Measurements from ENCODE around the gene GREM1. TPM values are rescaled to one million over a fixed set of nuclear protein-coding genes. Genes with fewer than 3 reads are reported as not detected.

The GREM1 gene
- total and polyA plus RNA-seq, 2 of the 4 experiments (the other 2 are of a cell fraction), result 848 to 852 TPM

- BruUV-seq (replicated peaks), result no TSS peak
- no peak overlapping the region for H3K4me3 ChIP-seq (ENCODE audit: insufficient read depth, low read depth, low read length)
- TF ChIP-seq SMC3 (IDR thresholded peaks at IDR 0.05; ENCODE audit: low read depth, low read length) (no peak), RAD21 (IDR thresholded peaks at IDR 0.05; ENCODE audit: low read length) (no peak), MAZ (IDR thresholded peaks at IDR 0.05; ENCODE audit: borderline replicate concordance, low read depth, low read length) (no peak), POLR2A (IDR thresholded peaks at IDR 0.05; ENCODE audit: low read depth, low read length) (no peak), ELK1 (IDR thresholded peaks at IDR 0.05; ENCODE audit: borderline replicate concordance, low read depth, low read length) (no peak), FOS (IDR thresholded peaks at IDR 0.05; ENCODE audit: low read depth, low read length) (no peak), CTCF (conservative IDR thresholded peaks at IDR 0.05; ENCODE audit: low read depth, low read length) (no peak), CEBPB (IDR thresholded peaks at IDR 0.05; ENCODE audit: low read depth, low read length) (no peak), NFE2L2 (IDR thresholded peaks at IDR 0.05; ENCODE audit: low read depth, low read length) (no peak), MAFK (IDR thresholded peaks at IDR 0.05; ENCODE audit: low read depth, low read length) (no peak), CHD1 (IDR thresholded peaks at IDR 0.05; ENCODE audit: low read depth, low read length) (no peak), MXI1 (IDR thresholded peaks at IDR 0.05; ENCODE audit: borderline replicate concordance, low read depth, low read length) (no peak), RCOR1 (IDR thresholded peaks at IDR 0.05; ENCODE audit: insufficient replicate concordance, low read length) (no peak)
These were observed 46.2 kb upstream of the GREM1 start for GRCh38 chr15:32671339-32672325.

More at GRCh38 chr15:32671339-32672325, 46.2 kb upstream of the GREM1 start:
- H3K4me2 ChIP-seq (ENCODE audit: low read depth, low read length), result no peak overlapping the region
- H2BK15ac ChIP-seq (ENCODE audit: low read depth, low read length), result peak overlapping the region; percentile 68; the same call in 1 of the 3 replicates
- 0 out of 2 replicates have a peak overlapping the region, but pooled peaks have one; percentile 48 for H3K23ac ChIP-seq (ENCODE audit: low read depth, low read length)
- H3K18ac ChIP-seq (ENCODE audit: low read depth, low read length), result peak overlapping the region; percentile 27; the same call in 1 of the 2 replicates
- H3K27ac ChIP-seq (ENCODE audit: insufficient read depth, low read length), result no peak overlapping the region
- 86% methylated on average over 7 of the region's 29 CpGs; no CpG with 5 or more reads in 1 of the 2 experiments for WGBS, 2 experiments (ENCODE audit: extremely low coverage in 2 of 2, insufficient read length in 1 of 2)
- no peak overlapping the region for H2BK5ac ChIP-seq (ENCODE audit: low read depth, low read length, poor library complexity, severe bottlenecking)
- peak overlapping the region; percentile 78 for H2AK5ac ChIP-seq (ENCODE audit: low read depth, low read length)
- H2AFZ ChIP-seq (replicated peaks; ENCODE audit: low read length, poor library complexity), result no peak overlapping the region
- ATAC-seq (ENCODE audit: low read depth) (no peak), DNase-seq (no peak)
- dilution Hi-C loops (cut with HindIII; ENCODE audit: low sequenced_read_pairs, unreplicated experiment) (no loop called here), intact Hi-C loops (cut with micrococcal nuclease) (no loop called here), in situ Hi-C loops (cut with MboI; ENCODE audit: low sequenced_read_pairs) (no loop called here)
- peak overlapping the region; percentile 46; the same call in 1 of the 2 replicates for H3K14ac ChIP-seq (replicated peaks; ENCODE audit: low read depth, low read length)
- H3K56ac ChIP-seq (ENCODE audit: extremely low read depth, insufficient read depth, low read length), result no peak overlapping the region
- H3K9ac ChIP-seq (ENCODE audit: low read depth, low read length), result no peak overlapping the region
- no peaks in the 10 kb centered on the region for H3K36me3 ChIP-seq (ENCODE audit: control insufficient read depth, insufficient read depth, low read length)
- no peak overlapping the region for H4K8ac ChIP-seq (ENCODE audit: low read depth in 2 of 2, low read length in 2 of 2)
- POLR2A ChIA-PET (ENCODE audit: unreplicated experiment), result no interaction called here
- peak overlapping the region; percentile 43; the same call in 1 of the 2 replicates for H4K91ac ChIP-seq (ENCODE audit: insufficient read depth, low read depth, low read length)
- H4K20me1 ChIP-seq (ENCODE audit: insufficient read depth, low read length), result no peaks in the 10 kb centered on the region
- no peak overlapping the region; the same call in none of the 2 replicates for H4K5ac ChIP-seq (ENCODE audit: low read depth, low read length)
- CTCF ChIA-PET, result interaction anchor here (1.0 kb wide), 1 partner anchor 9 kb away, joined by 4 read pairs; no protein-coding TSS in a partner anchor
- peak overlapping the region; percentile 70 for H2BK20ac ChIP-seq (ENCODE audit: low read depth, low read length)
- H3K9me1 ChIP-seq (ENCODE audit: insufficient read depth, low read length), result no peaks in the 10 kb centered on the region
- H2AK9ac ChIP-seq (replicated peaks; ENCODE audit: low read depth, low read length, poor library complexity), result no peak overlapping the region
- H3K4ac ChIP-seq (ENCODE audit: low read depth, low read length), result peak overlapping the region; percentile 61; the same call in 1 of the 2 replicates
- H2BK120ac ChIP-seq (ENCODE audit: low read depth, low read length), result peak overlapping the region; percentile 36
- no peaks in the 10 kb centered on the region for H3K27me3 ChIP-seq (ENCODE audit: control insufficient read depth, insufficient read depth, low read length)
- H3K79me1 ChIP-seq (ENCODE audit: low read depth in 1 of 2, low read length in 2 of 2), result peaks cover 0 to 5% of the 10 kb centered on the region in 2 experiments; a peak in 1 of 4 replicates
- H3K9me3 ChIP-seq (ENCODE audit: control insufficient read depth, insufficient read depth, low read length), result no peaks in the 10 kb centered on the region
- peaks cover 8% of the 10 kb centered on the region for H3K4me1 ChIP-seq (ENCODE audit: control insufficient read depth, insufficient read depth, low read length)
